Measurements from ENCODE around the gene HLA-DOB. TPM values are rescaled to one million over a fixed set of nuclear protein-coding genes. Genes with fewer than 3 reads are reported as not detected.
A peak's percentile ranks its signal among the peaks of the same experiment; 100 is the strongest.
"Not testable (repeated sequence)": the region's sequence is repeated elsewhere in the genome, so short reads cannot be mapped to it uniquely, and the experiment has no call there.

The HLA-DOB gene
- total RNA-seq, 1 donor from 2014 or later: 0.13 TPM

GRCh38 chr6:32815115-32815514, 1.7 kb downstream of the HLA-DOB start:
- no peak for DNase-seq (ENCODE audit: low read depth in 2 of 2)

DNA sequence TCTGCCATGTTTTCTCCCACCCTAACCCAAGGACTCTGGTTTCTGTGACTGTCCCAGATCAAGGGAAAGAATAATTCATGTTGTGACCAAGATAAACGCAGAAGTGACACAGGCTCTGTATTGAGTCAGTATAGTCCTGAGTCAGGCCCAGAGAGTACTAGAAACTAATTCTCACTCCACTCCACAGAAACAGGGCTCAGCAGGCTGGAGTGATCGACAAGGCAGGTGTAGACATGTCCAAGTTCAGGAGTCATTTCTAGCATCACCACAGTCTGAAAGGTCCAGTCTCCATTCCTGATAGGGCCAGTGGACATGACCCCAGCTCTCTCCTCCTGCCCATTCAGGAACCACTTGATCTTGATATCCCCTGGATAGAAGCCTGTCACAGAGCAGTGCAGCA, 2.7 kb downstream of the HLA-DOB start:
- DNase-seq (ENCODE audit: low read depth in 2 of 2): no peak

- no peak for DNase-seq (ENCODE audit: low read depth in 2 of 2)
These were observed 7.6 kb downstream of the HLA-DOB start for GRCh38 chr6:32809171-32809570.

DNA sequence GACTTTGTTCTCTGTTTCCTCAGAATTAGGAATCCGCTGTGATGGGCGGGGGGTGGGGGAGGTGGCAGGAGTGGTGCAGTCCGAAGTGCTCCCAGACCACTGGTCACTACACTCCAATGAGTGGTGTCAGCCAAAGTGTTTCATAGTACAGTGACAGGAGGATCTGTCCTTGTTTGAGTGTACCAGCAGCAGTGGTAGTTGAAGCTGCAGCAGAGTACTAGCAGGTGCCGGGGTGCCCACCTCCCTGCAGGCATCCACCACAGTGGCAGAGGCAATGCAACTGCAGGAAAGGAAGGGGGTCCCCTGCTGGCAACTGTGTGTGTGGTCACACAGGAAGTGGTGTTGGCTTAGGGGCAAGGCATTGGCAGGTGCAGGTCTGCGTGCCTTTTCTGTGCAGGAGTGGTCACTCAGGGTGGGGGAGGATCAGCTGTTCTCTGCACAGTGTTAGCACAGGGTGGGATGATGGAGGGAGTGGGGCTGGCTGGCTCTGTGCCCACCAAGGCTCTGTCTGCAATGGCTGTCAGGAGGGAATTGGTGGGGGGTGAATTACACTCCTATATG, 9.7 kb downstream of the HLA-DOB start:
- no peak for DNase-seq (ENCODE audit: low read depth in 2 of 2)

DNA sequence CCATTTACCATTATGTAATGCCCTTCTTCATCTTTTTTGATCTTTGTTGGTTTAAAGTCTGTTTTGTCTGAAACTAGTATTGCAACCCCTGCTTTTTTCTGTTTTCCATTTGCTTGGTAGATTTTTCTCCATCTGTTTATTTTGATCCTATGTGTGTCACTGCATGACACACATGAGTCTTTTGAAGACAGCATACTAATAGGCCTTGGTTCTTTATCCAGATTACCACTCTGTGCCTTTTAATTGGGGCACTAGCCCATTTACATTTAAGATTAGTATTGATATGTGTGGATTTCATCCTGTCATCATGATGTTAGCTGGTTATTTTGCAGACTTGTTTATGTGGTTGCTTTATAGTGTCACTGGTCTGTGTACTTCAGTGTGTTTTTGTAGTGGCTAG, 11.4 kb downstream of the HLA-DOB start:
- not testable (repeated sequence) for DNase-seq (ENCODE audit: low read depth in 2 of 2)

DNA sequence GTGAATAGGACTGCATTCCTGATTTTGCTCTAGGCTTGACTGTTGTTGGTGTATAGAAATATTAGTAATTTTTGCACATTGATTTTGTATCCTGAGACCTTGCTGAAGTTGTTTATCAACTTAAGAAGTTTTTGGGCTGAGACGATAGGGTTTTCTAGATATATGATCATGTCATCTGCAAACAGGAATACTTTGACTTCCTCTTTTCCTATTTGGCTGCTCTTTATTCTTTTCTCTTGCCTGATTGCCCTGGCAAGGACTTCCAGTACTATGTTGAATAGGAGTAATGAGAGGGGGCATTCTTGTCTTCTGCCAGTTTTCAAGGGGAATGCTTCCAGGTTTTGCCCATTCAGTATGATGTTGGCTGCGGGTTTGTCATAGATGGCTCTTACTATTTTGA, 13.4 kb downstream of the HLA-DOB start:
- no peak for DNase-seq (ENCODE audit: low read depth in 2 of 2)

DNA sequence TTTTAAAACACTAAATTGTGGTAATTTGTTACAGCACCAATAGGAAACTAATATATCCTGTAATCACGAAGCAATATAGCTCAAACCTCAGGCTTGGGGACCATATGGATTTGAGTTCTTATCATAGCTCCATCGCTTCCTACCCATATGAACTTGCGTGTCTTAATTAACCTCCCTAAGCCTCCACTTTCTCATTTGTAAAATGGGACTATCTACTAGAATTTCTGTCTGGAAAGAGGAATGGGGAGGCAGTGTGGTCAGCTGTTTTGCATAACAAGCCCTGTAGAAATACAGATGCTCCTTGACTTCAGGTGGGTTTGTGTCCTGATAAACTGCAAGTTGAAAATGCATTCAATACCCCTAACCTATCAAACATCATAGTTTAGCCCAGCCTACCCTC, 17.1 kb downstream of the HLA-DOB start:
- no peak for DNase-seq (ENCODE audit: low read depth in 2 of 2)

DNA sequence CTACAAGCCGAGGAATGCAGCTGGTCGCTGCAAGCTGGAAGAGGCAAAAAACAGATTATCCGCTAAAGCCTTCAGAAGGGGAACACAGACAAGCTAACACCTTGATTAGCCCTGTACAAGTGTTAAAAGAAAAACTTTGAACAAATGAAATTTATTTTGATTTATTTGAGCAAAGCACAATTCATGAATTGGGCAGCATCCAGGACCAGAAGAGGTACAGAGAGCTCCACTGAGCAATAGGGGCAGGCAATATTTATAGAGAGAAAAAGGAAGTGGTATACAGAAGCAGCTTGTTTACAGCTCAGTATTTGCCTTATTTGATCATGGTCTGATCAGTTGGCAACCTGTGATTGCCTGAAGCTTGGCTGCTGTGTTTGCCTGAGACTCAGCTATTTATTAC, 17.6 kb downstream of the HLA-DOB start:
- DNase-seq (ENCODE audit: low read depth in 2 of 2): no peak

- peak; percentile 14 to 50 for DNase-seq (ENCODE audit: low read depth in 2 of 2)
These were observed 19.7 kb downstream of the HLA-DOB start for GRCh38 chr6:32796848-32797776.

GRCh38 chr6:32794510-32794909, 22.3 kb downstream of the HLA-DOB start:
- no peak for DNase-seq (ENCODE audit: low read depth in 2 of 2)

DNA sequence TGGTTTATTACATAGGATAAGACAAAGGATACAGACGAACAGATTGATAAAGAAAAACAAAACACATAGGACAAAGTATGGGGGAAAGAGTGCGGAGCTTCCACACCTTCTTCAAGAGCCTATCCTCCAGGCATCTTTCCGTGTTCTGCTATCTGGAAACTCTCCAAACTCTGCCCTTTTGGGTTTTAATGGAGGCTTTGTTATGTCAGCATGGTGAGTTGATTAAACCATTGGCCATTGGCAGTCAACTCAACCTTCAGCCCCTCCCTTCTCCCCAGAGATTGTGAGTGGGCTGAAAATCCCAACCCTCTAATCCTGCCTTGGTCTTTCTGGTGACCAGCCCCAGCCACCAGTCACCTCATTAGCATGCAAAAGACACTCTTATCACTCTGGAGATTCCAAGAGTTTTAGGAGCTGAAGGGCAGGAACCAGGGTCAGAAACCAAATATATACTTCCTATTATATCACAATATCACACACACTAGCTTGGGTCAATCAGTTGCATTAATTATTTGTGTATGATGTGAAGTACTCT, 23.8 kb downstream of the HLA-DOB start:
- DNase-seq (ENCODE audit: low read depth in 2 of 2): no peak

DNA sequence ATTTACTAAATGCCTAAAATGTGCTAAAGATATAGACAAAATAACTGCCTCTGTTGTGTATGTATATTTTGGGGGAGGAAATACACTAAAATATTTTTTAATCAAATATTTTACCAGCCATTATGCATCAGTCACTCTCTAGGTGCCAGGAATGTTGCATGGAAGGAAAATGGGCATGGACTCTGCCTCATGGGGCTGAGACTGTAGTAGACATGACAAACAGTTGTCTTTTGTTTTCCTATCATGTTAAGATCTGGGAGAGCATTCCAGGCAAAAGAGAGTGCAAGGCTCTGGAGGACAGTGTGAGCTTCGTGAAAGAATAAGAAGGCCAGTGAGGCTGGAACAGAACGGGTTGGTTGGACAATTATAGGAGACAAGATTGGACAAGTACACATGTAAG, 26.5 kb downstream of the HLA-DOB start:
- DNase-seq (ENCODE audit: low read depth in 2 of 2): no peak

GRCh38 chr6:32785781-32786533, 30.8 kb downstream of the HLA-DOB start:
- DNase-seq (ENCODE audit: low read depth in 2 of 2): peak; percentile 12 to 56

- not testable (repeated sequence) for DNase-seq (ENCODE audit: low read depth in 2 of 2)
These were observed 33.9 kb downstream of the HLA-DOB start for GRCh38 chr6:32782923-32783322.

- DNase-seq (ENCODE audit: low read depth in 2 of 2): no peak
These were observed 37.8 kb downstream of the HLA-DOB start for GRCh38 chr6:32779036-32779435.

- no peak for DNase-seq (ENCODE audit: low read depth in 2 of 2)
These were observed 41.7 kb downstream of the HLA-DOB start for GRCh38 chr6:32775071-32775470.

- no peak for DNase-seq (ENCODE audit: low read depth in 2 of 2)
These were observed 42.4 kb downstream of the HLA-DOB start for GRCh38 chr6:32774426-32774825.

GRCh38 chr6:32772656-32773055, 44.1 kb downstream of the HLA-DOB start:
- DNase-seq (ENCODE audit: low read depth in 2 of 2): no peak

DNA sequence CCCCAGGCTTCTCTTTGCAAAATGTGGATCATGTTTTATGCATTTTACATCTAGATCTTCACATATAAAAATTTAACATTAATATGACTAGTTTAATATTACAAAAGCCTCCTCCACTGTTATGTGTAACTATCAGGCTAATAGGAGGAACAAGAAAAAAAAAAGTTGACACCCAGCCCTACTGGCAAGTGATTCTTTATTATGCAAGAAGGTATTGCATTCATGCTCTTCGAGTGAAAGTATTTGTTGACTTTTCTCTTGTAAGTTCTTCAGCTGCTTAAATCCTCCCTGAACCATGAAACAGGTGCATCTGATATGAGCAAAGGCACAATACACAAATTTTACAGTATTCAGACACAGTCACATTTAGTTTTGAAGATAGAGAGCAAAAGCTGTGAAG, 52.8 kb downstream of the HLA-DOB start:
- DNase-seq (ENCODE audit: low read depth in 2 of 2): no peak

DNA sequence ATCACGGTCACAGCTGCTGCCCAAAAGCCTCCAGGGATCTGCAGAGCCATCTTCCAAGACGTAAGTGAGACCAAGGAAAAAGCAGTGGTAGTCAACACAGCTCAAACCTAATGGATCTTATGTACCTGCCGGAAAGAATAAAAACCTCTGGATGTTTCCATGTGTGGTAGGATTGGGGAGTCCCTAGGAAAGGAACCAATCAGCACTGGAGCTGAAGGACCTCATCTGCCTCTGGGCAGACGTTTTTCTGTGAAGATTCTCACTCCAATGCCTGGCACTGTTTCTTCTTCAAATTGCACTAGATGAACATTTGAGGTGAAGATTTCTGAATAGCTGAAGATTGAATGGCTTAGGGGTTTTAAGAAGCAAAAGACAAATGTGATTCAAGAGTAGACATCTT, 53.4 kb downstream of the HLA-DOB start, which contains the start of gene HLA-DQB2:
TSS of gene HLA-DQB2 (minus strand) at position 112 of the 400 bp plus-strand sequence. CDS start at position 50, 62 bp downstream.
- DNase-seq (ENCODE audit: low read depth in 2 of 2): peak; percentile 2 to 3

Data from dermis microvascular lymphatic vessel endothelial cell (primary cell).